GM20000 (cell line): ENCODE results near the gene MESP1.

Experiments
- DNase-seq: peaks from one replicate; pipeline ENCODE4 v3.0.0; 2012; ENCODE audit warnings: low spot score
- CTCF ChIP-seq: IDR thresholded peaks from 2 replicates; pipeline ENCODE4 v1.5.1; 2012; ENCODE audit warnings: mild to moderate bottlenecking, control low read depth; ENCODE audit errors: extremely low read depth, missing control alignments

MESP1 gene

GRCh38 chr15:89754361-89755154 lies 3.5 kb upstream of the MESP1 start:
- TF ChIP-seq CTCF = no peak

DNA sequence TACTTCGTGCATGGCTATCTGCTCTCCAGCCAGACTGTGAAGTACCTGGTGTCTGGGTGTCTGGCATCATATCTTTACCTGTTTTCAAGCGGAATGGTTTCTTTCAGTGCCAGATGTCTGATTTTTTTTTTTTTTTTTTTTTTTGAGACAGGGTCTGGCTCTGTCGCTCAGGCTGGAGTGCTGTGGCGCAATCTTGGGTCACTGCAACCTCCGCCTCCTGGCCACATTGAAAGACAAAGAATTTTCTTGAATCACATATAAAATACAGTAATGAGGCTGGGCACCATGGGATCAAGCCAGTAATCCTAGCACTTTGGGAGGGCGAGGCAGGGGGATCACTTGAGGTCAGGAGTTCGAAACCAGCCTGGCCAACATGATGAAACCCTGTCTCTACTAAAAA lies 2.8 kb upstream of the MESP1 start:
- DNase-seq = no peak
- TF ChIP-seq CTCF = no peak

More at GRCh38 chr15:89754361-89755154, 3.5 kb upstream of the MESP1 start:
- no peak for DNase-seq

GRCh38 chr15:89751748-89752147 lies 699 bp upstream of the MESP1 start:
- TF ChIP-seq CTCF = no peak
- no peak for DNase-seq

- TF ChIP-seq CTCF = no peak
These were observed 994 bp downstream of the MESP1 start for GRCh38 chr15:89749951-89750559.

DNA sequence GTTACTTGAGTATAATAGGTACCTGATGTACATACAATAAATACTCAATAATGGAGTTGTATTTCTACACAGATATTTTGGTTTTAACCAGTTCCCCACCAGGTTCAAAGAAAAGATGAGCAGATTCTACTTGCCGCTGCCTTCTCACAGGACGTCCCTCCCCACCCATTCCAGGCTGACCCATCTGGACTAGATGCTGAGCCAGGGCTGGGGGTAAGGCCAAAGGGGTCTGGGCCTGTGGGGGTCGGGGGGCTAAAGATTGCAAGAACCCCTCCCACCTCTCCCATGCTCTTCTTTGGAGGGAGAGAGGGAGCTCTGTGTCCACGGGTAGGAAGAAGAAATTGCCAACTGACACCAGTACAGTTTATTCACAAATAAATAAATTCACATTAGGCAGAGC lies 1.5 kb downstream of the MESP1 start:
- TF ChIP-seq CTCF = no peak
- DNase-seq = no peak

More at GRCh38 chr15:89749951-89750559, 994 bp downstream of the MESP1 start:
- DNase-seq = no peak

GRCh38 chr15:89749054-89749453 lies 2.0 kb downstream of the MESP1 start:
- TF ChIP-seq CTCF = no peak
- DNase-seq = no peak
